COLO668 (cell line): ENCODE data around the gene BACH2.
"Not testable (repeated sequence)": the region's sequence is repeated elsewhere in the genome, so short reads cannot be mapped to it uniquely, and the experiment has no call there.

ENCODE experiments used
- DNase-seq: peaks from one replicate; lab custom pipeline; 2025; ENCODE audit not compliant: unreplicated experiment; lab: John Stamatoyannopoulos, UW

BACH2 gene

DNA sequence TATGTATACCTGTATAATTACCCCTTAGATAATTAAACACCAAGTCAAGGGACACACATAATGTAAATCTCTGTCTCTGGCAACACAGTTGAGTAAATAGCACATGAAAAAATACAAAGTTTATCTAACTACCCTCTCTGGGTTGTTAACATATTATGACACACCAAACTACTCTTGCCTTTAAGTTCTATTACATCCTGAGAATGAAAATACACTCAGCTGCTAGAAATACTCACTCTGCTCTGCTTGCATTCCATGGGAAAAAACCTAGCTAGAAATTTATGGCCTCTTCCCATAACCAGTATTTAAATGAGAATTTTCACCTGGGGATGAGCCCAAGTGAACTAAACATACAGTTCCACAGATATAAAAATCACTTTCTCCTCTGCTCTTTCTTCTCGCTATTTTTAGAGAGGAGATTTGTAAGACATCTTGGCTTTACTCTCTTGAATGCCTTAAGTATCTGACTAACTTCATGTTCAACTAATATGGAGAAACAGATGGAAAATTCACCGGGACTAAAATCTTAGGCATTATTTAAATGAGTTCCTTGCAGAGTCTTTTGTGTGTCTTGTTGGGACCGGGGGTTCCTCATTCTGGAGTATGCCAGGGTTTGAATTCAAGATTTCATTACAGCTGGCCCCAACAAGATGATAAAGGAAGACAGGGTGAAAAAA is 261.5 kb downstream of the BACH2 start:
- no peak for DNase-seq

GRCh38 chr6:90033746-90034271 is 262.8 kb downstream of the BACH2 start:
- DNase-seq, result no peak

DNA sequence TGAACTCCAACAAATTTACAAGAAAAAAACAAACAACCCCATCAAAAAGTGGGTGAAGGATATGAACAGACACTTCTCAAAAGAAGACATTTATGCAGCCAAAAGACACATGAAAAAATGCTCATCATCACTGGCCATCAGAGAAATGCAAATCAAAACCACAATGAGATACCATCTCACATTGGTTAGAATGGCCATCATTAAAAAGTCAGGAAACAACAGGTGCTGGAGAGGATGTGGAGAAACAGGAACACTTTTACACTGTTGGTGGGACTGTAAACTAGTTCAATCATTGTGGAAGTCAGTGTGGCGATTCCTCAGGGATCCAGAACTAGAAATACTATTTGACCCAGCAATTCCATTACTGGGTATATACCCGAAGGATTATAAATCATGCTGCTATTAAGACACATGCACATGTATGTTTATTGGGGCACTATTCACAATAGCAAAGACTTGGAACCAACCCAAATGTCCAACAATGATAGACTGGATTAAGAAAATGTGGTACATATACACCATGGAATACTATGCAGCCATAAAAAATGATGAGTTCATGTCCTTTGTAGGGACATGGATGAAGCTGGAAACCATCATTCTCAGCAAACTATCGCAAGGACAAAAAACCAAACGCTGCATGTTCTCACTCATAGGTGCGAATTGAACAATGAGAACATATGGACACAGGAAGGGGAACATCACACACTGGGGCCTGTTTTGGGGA is 264.0 kb downstream of the BACH2 start:
- DNase-seq, result not testable (repeated sequence)

GRCh38 chr6:90028995-90029635 is 267.5 kb downstream of the BACH2 start:
- no peak for DNase-seq

GRCh38 chr6:90028066-90028778 is 268.4 kb downstream of the BACH2 start:
- no peak for DNase-seq

DNA sequence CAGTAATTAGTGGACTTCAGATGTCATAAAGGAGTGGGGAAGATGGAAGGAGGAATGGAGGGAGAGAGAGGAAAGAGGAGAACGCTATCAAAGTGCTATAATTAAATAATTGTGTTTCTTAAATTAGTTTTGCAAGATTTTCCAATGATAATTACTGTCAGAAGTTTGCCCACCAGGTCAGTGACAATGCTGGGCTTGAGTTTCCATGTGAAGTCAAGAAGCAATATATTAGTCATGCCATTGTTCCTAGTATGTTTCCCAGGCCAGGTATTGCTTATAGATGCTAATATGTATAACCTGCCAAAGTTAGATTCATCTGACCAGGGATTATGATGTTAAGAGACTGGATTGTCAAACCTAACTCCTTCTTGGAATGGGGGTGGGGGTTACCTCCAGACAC is 270.4 kb downstream of the BACH2 start:
- no peak for DNase-seq

DNA sequence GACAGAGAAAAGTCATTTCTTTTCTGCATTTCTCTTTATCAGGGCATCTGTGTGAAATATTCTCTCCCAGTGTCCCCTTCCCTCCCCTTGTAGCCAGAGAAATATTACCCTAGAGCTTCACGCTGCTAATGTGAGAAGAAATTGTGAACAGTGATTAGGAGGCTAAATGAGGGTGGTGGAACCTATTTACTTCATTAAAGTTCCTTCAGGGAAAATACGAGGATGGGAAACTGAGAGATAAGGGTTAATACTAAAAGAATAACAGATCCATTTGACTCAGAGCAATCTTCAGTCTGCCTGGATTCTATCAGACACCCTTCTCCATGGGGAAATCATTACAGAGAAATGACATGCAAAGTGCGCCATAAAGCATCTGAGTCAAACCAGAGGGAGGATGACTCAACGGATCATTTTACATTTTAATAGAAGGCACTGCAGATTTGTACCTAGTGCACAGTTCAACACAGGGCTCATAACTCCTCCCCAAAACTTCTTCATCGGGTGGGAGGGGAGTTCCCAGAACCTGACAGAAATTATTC is 271.1 kb downstream of the BACH2 start:
- DNase-seq, result no peak

- DNase-seq, result no peak
Observed at GRCh38 chr6:90024633-90025032, 272.0 kb downstream of the BACH2 start.

GRCh38 chr6:90021711-90022110 is 274.9 kb downstream of the BACH2 start:
- DNase-seq, result no peak

DNA sequence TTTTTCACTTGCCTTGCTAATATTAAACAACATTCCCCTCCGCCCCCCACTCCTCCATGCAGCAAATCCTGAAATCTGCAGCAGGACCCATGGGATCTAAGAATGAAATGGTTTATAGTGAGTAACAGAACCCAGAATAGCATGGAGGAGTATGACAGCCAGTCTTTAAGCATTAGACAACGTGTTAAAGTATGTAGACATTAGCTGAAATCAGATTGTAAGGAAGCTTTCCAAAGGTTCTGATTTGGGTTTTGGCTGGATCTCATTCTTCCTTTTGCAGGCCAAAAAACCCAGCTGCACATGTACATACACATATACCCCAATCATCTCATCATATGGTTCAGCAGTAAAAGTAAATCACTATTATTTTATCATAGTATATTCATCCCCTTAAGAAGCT is 275.9 kb downstream of the BACH2 start:
- DNase-seq, result no peak

DNA sequence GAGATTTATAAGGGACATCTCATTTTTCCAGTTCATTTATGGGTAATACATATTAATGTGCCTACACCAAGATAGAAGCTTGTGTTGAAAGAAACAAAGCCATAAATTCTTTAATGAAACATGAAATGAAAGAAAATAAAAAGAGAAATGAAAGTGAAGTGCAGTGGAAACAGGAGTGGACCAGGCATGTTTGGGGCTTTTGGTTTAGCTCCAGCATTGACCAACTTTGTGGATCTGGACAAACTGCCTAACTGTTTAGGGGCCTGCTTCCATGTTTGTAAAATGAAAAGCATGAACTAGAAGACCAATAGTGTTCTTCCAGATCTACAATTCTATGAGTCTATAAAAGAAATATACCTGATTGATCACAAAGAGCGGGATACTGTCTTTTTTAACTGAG is 277.4 kb downstream of the BACH2 start:
- DNase-seq, result no peak

DNA sequence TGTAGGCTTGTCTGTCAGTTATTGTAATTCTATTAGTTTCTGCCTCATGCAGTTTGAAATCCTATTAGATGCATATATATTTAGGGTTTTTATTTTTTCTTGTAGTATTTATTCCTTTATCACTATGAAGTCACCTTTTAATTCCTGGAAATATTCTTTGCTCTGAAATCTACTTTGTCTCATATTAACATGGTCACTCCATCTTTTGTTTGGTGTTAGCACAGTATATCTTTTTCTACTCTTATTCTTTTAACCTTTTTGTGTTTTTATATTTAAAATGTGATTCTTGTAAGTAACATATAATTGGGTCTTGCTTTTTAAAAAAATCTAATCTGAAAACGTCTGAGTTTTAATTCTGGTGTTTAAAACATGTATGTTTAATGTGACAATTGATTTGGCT is 280.8 kb downstream of the BACH2 start:
- DNase-seq, result no peak

GRCh38 chr6:90008908-90009501 is 287.6 kb downstream of the BACH2 start:
- no peak for DNase-seq

GRCh38 chr6:90008189-90008907 is 288.3 kb downstream of the BACH2 start:
- no peak for DNase-seq

DNA sequence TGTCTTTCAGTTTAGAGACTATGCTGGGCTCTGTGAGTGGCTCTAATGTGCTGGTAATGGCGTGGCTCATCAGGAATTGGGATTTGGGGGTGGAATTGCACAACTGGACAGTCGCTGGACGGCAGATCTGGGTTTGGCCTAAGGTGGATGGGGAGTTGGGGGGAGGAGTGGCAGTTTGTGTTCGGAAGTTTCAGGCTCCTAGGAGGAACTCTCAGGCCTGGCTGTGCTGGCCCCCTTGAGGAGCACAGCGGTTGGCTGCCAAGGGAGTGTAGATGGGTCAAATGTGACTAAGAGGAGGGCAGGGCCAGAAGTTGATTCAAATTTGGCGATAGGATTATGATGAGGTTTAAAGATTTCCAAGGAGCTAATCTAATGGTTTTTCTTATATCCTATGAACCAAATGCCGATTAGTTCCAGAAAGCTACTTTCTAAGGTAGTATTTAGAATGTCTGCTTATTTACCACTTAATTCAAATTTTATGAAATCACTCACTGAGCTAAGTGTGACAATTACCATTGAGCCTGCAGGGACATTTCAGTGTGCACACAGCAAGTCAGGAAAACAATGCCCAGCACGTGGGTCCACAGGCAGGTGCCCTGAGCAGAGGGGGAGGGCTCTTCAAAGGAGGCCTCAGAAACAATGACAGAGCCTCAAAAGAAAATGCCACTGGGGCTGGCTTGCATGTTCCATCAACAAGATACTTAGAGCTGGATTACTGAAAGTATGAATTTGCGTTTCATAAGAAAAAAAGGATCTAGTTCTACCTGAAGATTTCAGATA is 291.4 kb downstream of the BACH2 start:
- peak; percentile 8 for DNase-seq

DNA sequence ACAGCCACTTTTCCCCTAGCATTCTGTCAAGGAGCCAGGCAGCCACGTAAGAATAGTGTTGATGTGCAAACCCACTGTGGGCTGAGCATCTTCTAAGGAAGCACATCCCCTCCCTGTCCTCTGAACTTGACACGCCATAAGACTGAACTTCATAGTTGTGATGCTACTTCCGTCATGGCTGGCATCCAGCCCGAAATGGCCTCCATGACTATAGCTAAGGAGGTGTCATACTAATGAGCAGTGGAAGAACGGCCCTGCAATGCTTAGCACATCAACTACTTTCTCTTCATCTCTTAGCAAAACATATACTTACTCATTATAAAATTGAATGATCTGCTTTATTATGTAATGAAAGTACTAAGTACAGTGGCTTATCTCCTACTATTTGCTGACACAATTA is 292.1 kb downstream of the BACH2 start:
- DNase-seq, result no peak

GRCh38 chr6:90003941-90004340 is 292.7 kb downstream of the BACH2 start:
- no peak for DNase-seq

DNA sequence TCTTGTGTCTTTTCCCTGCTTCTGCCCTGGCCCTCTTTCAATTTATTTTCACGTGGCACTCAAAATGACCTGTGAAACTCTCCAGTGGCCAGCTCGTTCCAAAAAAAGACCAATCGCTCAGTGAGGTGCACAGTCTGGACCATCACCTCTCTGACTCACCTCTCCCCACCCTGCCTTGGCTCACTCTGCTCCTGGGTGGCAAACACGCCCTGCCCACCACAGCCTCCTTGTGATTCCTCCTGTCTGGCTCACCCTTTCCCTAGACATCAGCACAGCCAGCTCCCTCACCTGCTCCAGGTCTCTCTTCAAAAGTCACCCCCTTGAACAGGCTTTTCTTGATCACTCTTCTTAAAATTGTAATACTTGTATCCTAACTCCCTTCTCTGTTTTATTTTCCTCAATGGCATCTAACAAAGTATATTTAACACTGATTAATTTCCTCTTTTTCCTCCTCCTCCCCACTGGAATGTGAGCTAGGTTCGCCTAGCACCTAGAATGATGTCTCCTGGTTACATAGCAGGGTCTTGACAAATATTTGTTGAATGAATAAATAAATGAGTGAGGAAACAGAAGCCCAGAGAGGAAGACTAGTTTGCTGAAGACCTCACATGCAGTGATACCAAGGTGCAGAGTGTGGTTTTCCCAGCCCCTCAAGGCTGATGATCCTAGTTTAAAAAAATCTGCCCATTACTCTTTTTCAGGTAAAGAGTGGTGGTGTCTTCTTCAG is 293.4 kb downstream of the BACH2 start:
- DNase-seq, result no peak
